Skeletal muscle tissue (tissue), 4 donors: ENCODE data around the gene GCNA. TPM values are rescaled to one million over a fixed set of nuclear protein-coding genes. Genes with fewer than 3 reads are reported as not detected.
"Not testable (repeated sequence)": the region's sequence is repeated elsewhere in the genome, so short reads cannot be mapped to it uniquely, and the experiment has no call there.

Experiments used
- H3K27ac ChIP-seq: one replicate; pipeline ENCODE4 v1.7.0; 2013; ENCODE audit warnings: mild to moderate bottlenecking, low read depth, low read length, inconsistent platforms
- H3K27me3 ChIP-seq, 3 donors: one replicate each; pipeline ENCODE4 v1.7.0; 2013; ENCODE audit warnings: low read length in 3 of 3; ENCODE audit not compliant: control insufficient read depth in 3 of 3, insufficient read depth in 3 of 3
- H3K36me3 ChIP-seq, 3 donors: one replicate each; pipeline ENCODE4 v1.7.0; 2013; ENCODE audit warnings: low read length in 3 of 3; ENCODE audit not compliant: control insufficient read depth in 3 of 3, insufficient read depth in 3 of 3
- H3K4me1 ChIP-seq, 3 donors: one replicate each; pipeline ENCODE4 v1.7.0; 2013; ENCODE audit warnings: low read length in 3 of 3, mild to moderate bottlenecking in 3 of 3; ENCODE audit not compliant: control insufficient read depth in 3 of 3, insufficient read depth in 3 of 3
- H3K4me3 ChIP-seq, 3 donors: one replicate each; pipeline ENCODE4 v1.7.0; 2013; ENCODE audit warnings: low read length in 3 of 3
- H3K9ac ChIP-seq, 3 donors: one replicate each; pipeline ENCODE4 v1.7.0; 2013; ENCODE audit warnings: low read length in 3 of 3, mild to moderate bottlenecking in 3 of 3, moderate library complexity in 2 of 3, low read depth in 1 of 3
- H3K9me3 ChIP-seq, 3 donors: one replicate each; pipeline ENCODE4 v1.7.0; 2013; ENCODE audit warnings: low read length in 3 of 3; ENCODE audit not compliant: control insufficient read depth in 3 of 3
- total RNA-seq: library from RNA; depleted of rRNA; stranded (reverse); fragments of >200 nt; gene quantifications from one replicate; pipeline ENCODE4 v1.2.3, GENCODE V29; 2014
- donor health status: Osteomylitis.

Gene GCNA
- total RNA-seq, 1 donor from 2014 or later = 2.6 TPM

DNA sequence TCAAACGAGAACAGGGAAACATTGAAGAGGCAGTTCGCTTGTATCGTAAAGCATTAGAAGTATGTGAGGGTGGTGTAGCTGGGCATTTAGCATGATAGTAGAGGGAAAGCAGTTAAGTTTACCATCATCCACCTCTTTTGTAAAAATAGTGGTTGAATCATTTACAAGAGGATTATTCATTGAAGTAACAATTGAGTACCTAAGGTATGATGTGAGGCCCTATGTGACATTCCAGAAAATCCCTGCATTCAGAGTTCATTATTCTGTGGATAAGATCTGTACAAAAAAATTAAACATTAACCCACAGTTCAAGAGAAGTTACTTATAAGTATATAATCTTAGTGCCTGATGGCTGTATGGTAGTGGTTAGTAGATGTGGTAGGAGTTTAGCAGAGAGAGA, 22.2 kb upstream of the GCNA start:
- no peak overlapping the region for H3K9ac ChIP-seq
- peaks cover 14 to 32% (median 30%) of the 10 kb centered on the region in 3 donors for H3K36me3 ChIP-seq
- no peaks in the 10 kb centered on the region for H3K9me3 ChIP-seq
- H3K27me3 ChIP-seq = no peaks in the 10 kb centered on the region
- no peak overlapping the region for H3K4me3 ChIP-seq
- no peak overlapping the region for H3K27ac ChIP-seq
- no peaks in the 10 kb centered on the region for H3K4me1 ChIP-seq

DNA sequence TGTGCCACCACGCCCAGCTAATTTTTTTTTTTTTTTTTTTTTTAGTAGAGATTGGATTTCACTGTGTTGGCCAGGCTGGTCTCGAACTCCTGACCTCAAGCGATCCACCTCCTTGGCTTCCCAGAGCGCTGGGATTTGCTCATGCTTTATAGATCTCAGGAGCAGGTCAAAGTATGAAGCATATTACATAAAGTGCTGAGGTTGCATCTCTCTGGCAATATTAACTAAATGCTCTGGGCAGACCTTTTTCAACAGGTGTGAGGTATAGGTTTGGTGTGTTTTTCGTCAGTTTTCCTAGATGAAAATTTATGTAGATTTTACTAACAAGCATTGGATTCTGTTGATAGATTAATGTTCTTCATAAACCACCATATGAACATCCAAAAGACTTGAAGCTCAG, 19.3 kb upstream of the GCNA start:
- H3K9ac ChIP-seq = no peak overlapping the region
- no peak overlapping the region for H3K27ac ChIP-seq
- no peak overlapping the region for H3K4me3 ChIP-seq
- peaks cover 32 to 55% (median 55%) of the 10 kb centered on the region in 3 donors for H3K36me3 ChIP-seq
- no peaks in the 10 kb centered on the region for H3K4me1 ChIP-seq
- no peaks in the 10 kb centered on the region for H3K9me3 ChIP-seq
- no peaks in the 10 kb centered on the region for H3K27me3 ChIP-seq

- not testable (repeated sequence) for H3K9ac ChIP-seq, H3K9me3 ChIP-seq, H3K27me3 ChIP-seq, H3K4me3 ChIP-seq, H3K27ac ChIP-seq, H3K4me1 ChIP-seq
- H3K36me3 ChIP-seq = peaks cover 35 to 61% (median 59%) of the 10 kb centered on the region in 3 donors
These were observed 18.5 kb upstream of the GCNA start for GRCh38 chrX:71559773-71560172.

GRCh38 chrX:71563921-71564320, 14.3 kb upstream of the GCNA start:
- H3K27ac ChIP-seq = no peak overlapping the region
- no peak overlapping the region for H3K9ac ChIP-seq
- H3K4me1 ChIP-seq = peaks cover 0 to 5% (median 3%) of the 10 kb centered on the region in 3 donors
- H3K4me3 ChIP-seq = no peak overlapping the region
- H3K36me3 ChIP-seq = peaks cover 31 to 74% (median 63%) of the 10 kb centered on the region in 3 donors
- no peaks in the 10 kb centered on the region for H3K27me3 ChIP-seq
- no peaks in the 10 kb centered on the region for H3K9me3 ChIP-seq

DNA sequence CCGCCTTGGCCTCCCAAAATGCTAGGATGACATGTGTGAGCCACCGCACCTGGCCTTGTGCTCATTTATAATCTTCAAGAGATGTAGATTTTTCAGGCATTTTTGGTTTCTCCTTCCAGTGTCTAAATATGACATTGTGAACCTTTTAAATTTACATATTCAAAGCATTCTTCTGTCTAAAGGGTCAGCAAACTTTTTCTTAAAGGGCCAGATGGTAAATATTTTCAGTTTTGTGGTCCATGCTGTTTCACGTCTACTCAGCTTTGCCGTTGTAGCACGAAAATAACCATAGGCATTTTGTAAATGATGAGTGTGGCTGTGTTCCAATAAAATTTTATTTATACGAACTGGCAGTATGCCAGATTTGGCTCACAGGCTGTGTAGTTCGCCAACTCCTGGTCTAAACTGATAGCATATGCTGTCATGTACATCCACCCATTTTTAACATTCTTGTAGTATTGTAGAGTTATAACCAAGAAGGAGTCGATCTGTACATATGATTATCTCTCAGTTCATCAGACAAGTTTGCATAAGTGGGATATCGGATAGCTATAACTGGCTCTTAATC, 12.7 kb upstream of the GCNA start:
- no peak overlapping the region for H3K27ac ChIP-seq
- peaks cover 27 to 63% (median 57%) of the 10 kb centered on the region in 3 donors for H3K36me3 ChIP-seq

DNA sequence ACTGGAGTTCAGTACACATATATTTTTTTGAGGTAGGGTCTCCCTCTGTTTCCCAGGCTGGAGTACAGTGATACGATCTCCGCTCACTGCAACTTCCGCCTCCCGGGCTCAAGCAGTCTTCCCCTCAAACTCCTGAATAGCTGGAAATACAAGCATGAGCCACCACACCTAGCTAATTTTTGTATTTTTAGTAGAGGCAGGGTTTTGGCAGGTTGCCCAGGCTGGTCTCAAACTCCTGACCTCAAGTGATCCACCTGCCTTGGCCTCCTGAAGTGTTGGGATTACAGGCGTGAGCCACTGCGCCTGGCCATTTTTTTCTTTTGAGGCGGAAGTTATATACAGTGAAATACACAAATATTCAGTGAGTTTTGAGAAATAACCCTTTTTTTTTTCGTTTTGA, 6.8 kb upstream of the GCNA start:
- not testable (repeated sequence) for H3K27ac ChIP-seq, H3K9me3 ChIP-seq, H3K4me3 ChIP-seq, H3K27me3 ChIP-seq, H3K9ac ChIP-seq, H3K4me1 ChIP-seq
- peaks cover 14 to 32% (median 28%) of the 10 kb centered on the region in 3 donors for H3K36me3 ChIP-seq

More for the DNA sequence above, 12.7 kb upstream of the GCNA start:
- Histone ChIP-seq H3K4me3 (no peak overlapping the region), H3K4me1 (peaks cover 0 to 5% (median 3%) of the 10 kb centered on the region in 3 donors), H3K9me3 (no peaks in the 10 kb centered on the region), H3K27me3 (no peaks in the 10 kb centered on the region), H3K9ac (no peak overlapping the region)

GRCh38 chrX:71573590-71573989, 4.6 kb upstream of the GCNA start:
- peaks cover 10 to 23% (median 13%) of the 10 kb centered on the region in 3 donors for H3K36me3 ChIP-seq
- no peaks in the 10 kb centered on the region for H3K9me3 ChIP-seq
- H3K27ac ChIP-seq = no peak overlapping the region
- no peak overlapping the region for H3K9ac ChIP-seq
- no peaks in the 10 kb centered on the region for H3K27me3 ChIP-seq
- H3K4me1 ChIP-seq = no peaks in the 10 kb centered on the region
- no peak overlapping the region for H3K4me3 ChIP-seq

- no peak overlapping the region for H3K9ac ChIP-seq
- no peak overlapping the region for H3K4me3 ChIP-seq
- no peak overlapping the region for H3K27ac ChIP-seq
- no peaks in the 10 kb centered on the region for H3K9me3 ChIP-seq
- H3K4me1 ChIP-seq = no peaks in the 10 kb centered on the region
- H3K27me3 ChIP-seq = no peaks in the 10 kb centered on the region
- peaks cover 6 to 18% (median 8%) of the 10 kb centered on the region in 3 donors for H3K36me3 ChIP-seq
These were observed 555 bp upstream of the GCNA start for GRCh38 chrX:71577682-71578081.

- H3K4me1 ChIP-seq = no peaks in the 10 kb centered on the region
These were observed 1.1 kb downstream of the GCNA start for GRCh38 chrX:71579136-71579989.

GRCh38 chrX:71579990-71580380, 1.7 kb downstream of the GCNA start:
- Histone ChIP-seq H3K27me3 (no peaks in the 10 kb centered on the region), H3K9me3 (no peaks in the 10 kb centered on the region), H3K4me3 (no peak overlapping the region), H3K27ac (no peak overlapping the region), H3K4me1 (no peaks in the 10 kb centered on the region), H3K9ac (no peak overlapping the region), H3K36me3 (peaks cover 0 to 6% (median 2%) of the 10 kb centered on the region in 3 donors)

More at GRCh38 chrX:71579136-71579989, 1.1 kb downstream of the GCNA start:
- no peak overlapping the region for H3K9ac ChIP-seq
- H3K4me3 ChIP-seq = no peak overlapping the region
- H3K9me3 ChIP-seq = no peaks in the 10 kb centered on the region
- H3K27ac ChIP-seq = no peak overlapping the region
- no peaks in the 10 kb centered on the region for H3K27me3 ChIP-seq
- peaks cover 0 to 6% (median 2%) of the 10 kb centered on the region in 3 donors for H3K36me3 ChIP-seq
